CD4-positive, alpha-beta T cell treated with Interferon alpha-2 for 1 hour (primary cell): ENCODE measurements around the gene REELD1.

Source experiments
- DNase-seq, 2 donors: peaks; one replicate each; pipeline ENCODE4 v3.0.0-alpha.2; 2020 to 2022

The REELD1 gene

GRCh38 chr4:146214238-146214637 is at the start of gene REELD1:
REELD1 (plus strand) TSS chr4:146214538; CDS start chr4:146216953, 2,415 bp downstream.
- DNase-seq: no peak

DNA sequence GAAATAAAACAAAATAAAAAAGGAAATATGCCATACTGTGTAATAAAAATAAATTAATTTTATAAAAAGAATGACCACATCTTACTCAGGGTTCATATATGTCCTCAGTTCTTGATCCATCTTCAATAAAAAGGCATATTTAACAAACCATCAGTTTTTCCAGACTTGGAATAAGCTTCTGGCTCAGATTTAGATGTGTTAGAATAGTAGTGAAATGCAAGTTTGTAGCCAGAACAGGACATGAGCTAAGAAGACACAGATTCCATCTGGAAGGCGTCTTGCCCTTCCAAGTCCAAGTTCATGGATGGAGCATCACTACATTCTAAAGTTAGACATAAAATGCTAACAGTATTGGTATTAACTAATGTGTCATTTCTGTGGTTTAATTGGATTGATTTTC is 49.1 kb upstream of the REELD1 start:
- DNase-seq: no peak

DNA sequence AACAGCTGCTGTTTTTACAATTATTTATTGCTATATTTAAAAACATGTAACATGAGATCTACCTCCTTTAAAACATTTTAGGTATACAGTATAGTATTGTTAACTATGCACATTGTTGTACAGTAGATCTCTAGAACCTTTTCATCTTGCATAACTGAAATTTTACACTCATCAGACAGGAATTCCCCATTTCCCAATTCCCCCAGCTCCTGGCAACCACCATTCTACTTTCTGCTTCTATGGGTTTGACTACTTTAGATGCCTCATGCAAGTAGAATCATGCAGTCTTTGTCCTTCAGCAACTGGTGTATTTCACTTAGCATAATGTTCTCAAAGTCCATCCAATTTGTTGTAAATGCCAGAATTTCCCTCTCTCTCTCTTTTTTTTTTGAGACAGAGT is 48.5 kb upstream of the REELD1 start:
- no peak for DNase-seq

DNA sequence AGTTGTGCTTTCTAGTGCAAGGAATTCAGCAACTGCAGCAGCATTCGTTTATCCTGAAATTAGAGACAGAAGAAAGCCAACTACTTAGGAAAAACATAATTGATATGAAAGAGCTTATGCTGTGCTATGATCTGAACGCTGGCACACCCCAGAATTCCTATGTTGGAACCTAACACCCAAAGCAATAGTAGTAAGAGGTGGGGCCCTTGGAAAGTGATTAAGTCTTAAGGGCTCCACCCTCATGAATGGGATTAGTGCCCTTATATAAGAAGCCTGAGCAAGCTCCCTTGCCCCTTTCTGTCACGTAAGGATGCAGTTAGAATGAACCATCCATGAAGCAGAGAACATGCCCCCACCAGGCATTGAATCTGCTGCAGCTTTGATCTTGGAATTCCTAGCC is 44.2 kb upstream of the REELD1 start:
- no peak for DNase-seq

- peak; percentile 82 to 89 for DNase-seq
Measured at GRCh38 chr4:146175541-146176453, 38.5 kb upstream of the REELD1 start, which contains the start of gene LSM6. LSM6 (plus strand) TSS chr4:146175718; CDS start chr4:146182922, 7,204 bp downstream.

- peak in 1 of 2 donors; percentile 9 for DNase-seq
Measured at GRCh38 chr4:146176891-146177290, 37.4 kb upstream of the REELD1 start.

DNA sequence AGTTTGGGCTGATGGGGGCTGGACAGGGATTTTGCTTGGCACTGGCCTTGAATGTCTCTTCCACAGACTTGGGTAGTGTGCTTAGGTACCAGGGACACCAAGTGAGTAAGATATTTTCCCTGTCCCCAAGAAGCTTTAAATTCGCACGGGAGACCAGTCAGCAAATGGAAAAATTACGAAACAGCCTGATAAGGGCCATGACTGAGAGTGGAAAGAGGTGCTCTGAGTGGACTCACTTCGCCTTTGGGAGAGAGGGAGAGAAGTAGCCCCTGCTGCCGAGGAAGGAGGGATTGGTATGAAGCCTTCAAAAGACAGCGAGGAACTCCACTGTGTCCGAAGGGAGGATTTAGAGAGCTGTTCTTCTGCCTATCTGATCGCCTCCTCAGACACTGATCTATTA is 36.2 kb upstream of the REELD1 start:
- no peak for DNase-seq

DNA sequence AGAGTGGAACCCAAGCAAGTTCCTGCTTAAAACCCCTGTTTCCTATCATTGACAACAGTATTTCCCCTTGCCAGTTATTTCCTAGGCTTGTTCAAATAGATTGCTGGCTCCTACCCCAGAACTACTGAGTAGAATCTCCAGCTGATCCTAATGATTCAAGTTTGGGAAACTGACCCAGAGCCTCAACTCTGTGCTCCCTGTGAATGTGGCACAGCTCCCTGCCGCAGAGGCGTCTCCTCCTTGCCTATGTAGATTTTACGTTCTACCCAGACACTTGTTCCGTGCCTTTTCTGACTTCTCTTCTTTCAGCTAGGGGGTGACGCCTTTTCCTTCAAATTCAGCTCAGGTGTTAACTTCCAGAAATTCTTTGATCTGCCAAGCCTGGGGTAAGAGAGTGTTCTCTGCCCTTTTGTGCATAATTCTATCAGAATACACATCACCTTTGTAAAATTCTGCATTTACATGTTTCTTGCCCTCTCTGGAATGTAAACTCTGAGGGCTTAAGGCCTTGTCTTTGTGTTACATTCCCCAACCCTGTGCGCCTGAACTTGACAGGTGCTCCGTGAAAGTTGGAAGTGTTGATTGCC is 34.5 kb upstream of the REELD1 start:
- no peak for DNase-seq

DNA sequence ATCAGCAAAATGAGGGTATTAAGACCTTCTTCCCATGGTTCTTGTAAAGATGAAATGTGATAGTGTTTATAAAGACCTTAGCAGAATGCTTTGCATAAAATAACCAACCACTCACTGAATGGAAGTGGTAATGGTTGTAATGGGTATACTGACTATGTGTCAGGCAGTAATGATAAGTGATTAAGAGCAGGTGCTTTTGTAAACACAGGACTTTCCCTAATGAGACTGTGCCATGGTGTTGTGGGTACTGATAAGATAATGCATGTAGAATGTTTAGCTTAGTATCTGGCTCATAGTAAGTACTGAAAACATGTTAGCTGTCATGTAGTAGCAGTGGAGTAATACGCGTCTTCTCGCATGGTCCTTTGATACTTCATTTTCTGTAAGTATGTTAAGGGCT is 31.9 kb upstream of the REELD1 start:
- DNase-seq: no peak

DNA sequence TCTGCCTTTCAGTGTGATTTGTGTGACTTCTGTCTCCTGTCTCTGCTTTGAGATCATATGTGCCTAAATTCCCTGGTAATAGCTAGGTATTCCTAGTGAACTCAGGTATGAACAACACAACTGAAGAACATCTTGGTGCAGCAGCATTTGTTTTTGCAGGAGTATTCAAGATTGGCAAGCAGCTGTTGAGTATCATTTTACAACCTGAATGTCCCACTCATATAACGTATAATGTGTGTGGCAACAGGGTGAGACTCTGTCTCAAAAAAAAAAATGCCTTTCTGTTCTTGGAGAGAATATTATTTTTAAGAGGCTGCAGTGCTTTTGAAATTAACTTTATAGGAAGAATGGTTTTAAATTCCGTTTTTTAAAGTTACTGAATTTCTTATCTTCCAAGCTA is 31.1 kb upstream of the REELD1 start:
- no peak for DNase-seq

GRCh38 chr4:146186041-146186440 is 28.3 kb upstream of the REELD1 start:
- no peak for DNase-seq

GRCh38 chr4:146186596-146186995 is 27.7 kb upstream of the REELD1 start:
- DNase-seq: no peak

DNA sequence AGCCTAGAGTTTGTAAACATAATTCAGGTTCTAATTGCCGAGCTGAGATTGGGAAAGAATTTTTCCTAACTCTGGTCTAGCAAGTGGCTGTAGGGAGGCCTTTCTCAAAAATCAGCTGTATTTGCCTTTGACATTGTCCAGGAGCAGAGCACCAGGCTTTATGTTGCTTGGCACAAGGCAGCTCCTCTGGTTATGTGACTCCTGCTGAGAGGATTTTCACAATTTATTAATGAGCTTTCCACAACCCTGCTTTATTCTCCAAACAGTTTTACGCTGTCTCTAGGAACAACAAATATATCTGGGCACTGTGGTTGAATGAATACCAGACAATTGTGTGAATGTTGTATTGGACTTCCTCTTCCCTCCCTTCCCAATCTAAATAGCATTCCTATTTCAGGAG is 23.9 kb upstream of the REELD1 start:
- DNase-seq: no peak

DNA sequence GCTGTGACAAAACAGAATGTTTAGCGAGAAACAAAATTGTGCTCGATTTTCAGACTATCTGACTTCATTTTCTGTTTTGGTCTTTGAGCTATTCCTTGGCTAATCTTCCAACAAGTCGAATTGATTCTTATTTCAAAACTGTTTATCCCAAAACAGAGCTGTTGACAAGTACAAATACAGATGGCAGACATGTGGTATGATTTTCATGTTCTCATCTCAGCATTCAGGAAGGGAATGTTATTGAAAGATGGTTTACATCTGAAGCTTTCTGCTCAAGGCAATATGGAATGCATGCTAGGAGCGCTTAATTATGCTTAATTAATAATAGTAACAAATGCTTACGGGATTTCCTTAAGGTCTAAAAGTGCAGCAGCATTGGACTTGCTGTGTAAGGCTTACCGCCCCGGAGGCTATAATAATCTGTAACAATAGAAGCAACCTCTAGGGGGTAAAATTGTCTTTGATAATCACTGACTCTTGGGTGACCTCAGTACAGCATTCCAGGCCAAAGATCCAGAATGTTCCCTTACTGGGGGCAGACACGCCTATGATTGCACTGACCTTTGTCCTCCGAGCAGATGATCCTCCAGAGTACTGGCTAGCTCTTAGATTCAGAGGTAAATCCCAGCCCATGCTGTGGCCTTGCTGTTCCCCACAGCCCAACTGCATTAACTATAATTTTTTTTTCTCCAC is 22.4 kb upstream of the REELD1 start:
- no peak for DNase-seq

GRCh38 chr4:146193628-146194027 is 20.7 kb upstream of the REELD1 start:
- DNase-seq: no peak

DNA sequence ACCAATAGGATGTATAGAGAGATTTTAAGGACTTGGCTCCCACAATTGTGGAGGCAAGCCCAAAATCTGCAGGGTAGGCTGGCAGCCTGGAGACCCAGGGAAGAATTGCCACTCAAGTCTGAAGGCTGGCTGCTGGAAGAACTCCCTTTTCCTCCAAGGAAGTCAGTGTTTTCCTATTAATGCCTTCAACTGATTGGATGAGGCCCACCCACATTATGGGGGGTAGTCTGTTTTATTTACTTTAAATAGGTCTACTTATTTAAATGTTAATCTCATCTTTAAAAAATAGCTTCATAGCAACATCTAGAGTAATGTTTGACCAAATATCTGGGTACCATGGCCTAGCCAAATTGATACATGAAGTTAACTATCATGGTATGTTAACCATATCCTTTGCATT is 20.1 kb upstream of the REELD1 start:
- no peak for DNase-seq

DNA sequence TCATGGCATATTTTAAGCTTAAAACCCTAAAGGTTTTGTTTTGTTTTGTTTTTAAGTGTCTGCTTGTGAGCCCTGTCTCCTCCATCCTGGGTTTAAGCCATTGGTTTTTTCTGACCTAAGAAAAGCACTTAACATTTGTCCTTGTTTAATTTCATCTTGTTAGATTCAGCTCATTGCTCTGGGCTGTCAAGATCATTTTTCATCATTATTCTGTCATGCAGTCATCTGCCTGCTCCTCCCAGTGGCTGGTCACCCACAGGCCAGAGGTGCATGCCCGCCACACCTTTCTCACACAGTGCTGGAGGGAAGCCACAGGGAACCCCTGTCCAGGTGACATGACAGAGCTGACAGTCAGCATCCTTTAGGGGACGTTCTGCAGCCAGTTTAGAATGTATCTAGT is 11.7 kb upstream of the REELD1 start:
- no peak for DNase-seq

DNA sequence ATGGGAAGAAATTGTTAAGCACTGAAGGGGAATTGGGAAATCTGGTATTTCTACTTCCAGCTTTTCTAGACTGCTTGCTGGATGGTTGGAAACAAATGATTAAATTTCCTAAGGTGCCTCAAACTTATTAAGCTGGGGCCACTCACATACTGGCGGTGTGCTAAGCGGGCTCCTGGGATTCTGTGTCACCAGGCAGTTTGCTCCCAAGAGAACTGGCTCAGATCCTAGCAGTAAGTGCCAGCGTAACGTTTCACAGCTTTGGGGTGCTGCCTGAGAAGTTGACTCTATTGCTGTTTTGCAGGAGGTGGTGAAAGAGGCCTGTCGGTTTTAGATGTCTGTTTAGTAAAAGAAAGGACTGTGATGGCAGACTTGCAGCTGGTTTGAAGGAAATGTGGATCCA is 6.9 kb upstream of the REELD1 start:
- no peak for DNase-seq

- no peak for DNase-seq
Measured at GRCh38 chr4:146210890-146211289, 3.4 kb upstream of the REELD1 start.

- DNase-seq: no peak
Measured at GRCh38 chr4:146211440-146211839, 2.9 kb upstream of the REELD1 start.

DNA sequence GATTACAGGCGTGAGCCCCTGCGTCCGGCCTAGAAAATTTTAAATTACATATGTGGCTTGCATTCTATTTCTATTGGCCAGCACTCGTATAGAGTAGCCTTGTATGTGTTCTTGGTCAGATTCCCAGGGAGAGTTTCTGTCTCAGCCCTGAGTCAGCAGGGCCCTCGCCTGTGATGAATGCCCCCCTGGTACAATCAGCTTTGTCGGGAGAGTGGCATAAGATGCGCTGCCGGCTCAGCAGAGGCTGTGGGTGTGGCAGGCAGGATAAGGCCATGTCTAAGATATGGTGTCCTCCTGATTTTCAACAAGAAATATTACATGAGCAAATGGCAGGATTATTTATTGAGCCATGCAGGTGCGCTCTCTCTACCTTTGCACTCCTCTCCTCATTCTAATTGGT is 1.6 kb upstream of the REELD1 start:
- no peak for DNase-seq

GRCh38 chr4:146222313-146222712 is 8.0 kb downstream of the REELD1 start:
- no peak for DNase-seq

GRCh38 chr4:146224326-146224966 is 10.1 kb downstream of the REELD1 start:
- no peak for DNase-seq
